Mammary epithelial cell (primary cell): Measurements from ENCODE around the gene SLC17A3.

ENCODE experiments used
- EZH2 ChIP-seq: IDR thresholded peaks from 2 replicates; pipeline ENCODE4 v1.6.1; 2012; ENCODE audit warnings: low read length, inconsistent platforms, borderline replicate concordance
- TF ChIP-seq, protein P1 (sequence below), 2 donors: IDR thresholded peaks in 1 of 2; conservative IDR thresholded peaks in 1 of 2; 2 replicates each; pipeline ENCODE4 v1.5.1; 2011 to 2012; ENCODE audit warnings: inconsistent platforms in 2 of 2, low read length in 2 of 2, mild to moderate bottlenecking in 2 of 2, control low read depth in 1 of 2, low read depth in 1 of 2; ENCODE audit not compliant: insufficient read depth in 1 of 2; ENCODE audit errors: extremely low read depth in 1 of 2

DNA sequence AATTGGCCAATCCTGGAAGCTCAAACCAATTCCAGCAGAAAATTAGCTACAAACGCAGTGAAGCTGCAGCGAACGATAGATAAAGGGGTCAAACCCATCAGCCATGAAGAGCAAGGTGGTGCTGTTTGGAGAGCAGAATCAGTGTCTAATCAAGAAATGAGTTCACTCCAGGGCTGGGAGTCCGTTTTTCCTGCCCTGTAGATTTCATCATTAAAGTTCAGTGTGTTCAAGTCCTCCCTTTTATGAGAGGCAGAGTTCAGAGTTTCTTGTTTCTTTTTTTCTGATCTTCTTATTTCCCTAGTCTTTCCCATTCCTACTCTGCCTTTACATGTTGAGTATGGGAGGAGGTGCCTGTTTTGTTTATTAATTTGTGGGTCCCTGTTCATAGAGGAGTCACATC, 72.6 kb downstream of the SLC17A3 start:
- TF ChIP-seq, protein P1, sequence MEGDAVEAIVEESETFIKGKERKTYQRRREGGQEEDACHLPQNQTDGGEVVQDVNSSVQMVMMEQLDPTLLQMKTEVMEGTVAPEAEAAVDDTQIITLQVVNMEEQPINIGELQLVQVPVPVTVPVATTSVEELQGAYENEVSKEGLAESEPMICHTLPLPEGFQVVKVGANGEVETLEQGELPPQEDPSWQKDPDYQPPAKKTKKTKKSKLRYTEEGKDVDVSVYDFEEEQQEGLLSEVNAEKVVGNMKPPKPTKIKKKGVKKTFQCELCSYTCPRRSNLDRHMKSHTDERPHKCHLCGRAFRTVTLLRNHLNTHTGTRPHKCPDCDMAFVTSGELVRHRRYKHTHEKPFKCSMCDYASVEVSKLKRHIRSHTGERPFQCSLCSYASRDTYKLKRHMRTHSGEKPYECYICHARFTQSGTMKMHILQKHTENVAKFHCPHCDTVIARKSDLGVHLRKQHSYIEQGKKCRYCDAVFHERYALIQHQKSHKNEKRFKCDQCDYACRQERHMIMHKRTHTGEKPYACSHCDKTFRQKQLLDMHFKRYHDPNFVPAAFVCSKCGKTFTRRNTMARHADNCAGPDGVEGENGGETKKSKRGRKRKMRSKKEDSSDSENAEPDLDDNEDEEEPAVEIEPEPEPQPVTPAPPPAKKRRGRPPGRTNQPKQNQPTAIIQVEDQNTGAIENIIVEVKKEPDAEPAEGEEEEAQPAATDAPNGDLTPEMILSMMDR (conservative IDR thresholded peaks at IDR 0.05 in 1 of 2, IDR thresholded peaks at IDR 0.05 in 1 of 2; ENCODE audit: extremely low read depth in 1 of 2, insufficient read depth in 1 of 2, low read depth in 1 of 2, low read length in 2 of 2) = no peak
- TF ChIP-seq EZH2 = no peak
